ENCODE results near the gene ATL3. TPM values are rescaled to one million over a fixed set of nuclear protein-coding genes. Genes with fewer than 3 reads are reported as not detected.

Gene ATL3
- total and polyA plus RNA-seq, 2 of the 13 experiments (the other 11 are each of a cell fraction or from before 2014, with no cell fraction given), result not detected

DNA sequence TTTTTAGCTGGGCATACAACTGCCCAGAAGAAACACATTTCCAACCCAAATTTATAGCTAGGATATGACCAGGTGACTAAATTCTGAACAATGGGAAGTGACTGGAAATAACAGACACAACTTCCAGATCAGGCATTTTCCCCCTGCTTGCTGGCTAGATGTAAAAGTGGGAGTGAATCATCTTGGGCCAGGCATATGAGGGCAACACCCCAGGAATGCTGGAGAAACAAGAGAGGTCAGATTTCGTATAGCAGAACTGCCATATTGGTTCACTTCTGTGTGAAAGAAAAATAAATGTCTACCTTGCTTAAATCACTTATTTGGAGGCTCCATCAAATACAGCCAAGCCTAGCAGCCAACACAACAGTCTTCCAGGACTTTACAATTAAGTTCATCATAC lies 7.4 kb downstream of the ATL3 start:
- no peak for DNase-seq (ENCODE audit: low spot score)
- Histone ChIP-seq H2AFZ (ENCODE audit: low read length) (no peak overlapping the region), H3K9me3 (ENCODE audit: low read length) (no peaks in the 10 kb centered on the region), H3K9ac (ENCODE audit: insufficient read depth, low read depth, low read length) (no peak overlapping the region), H3K4me2 (ENCODE audit: low read depth, low read length) (no peak overlapping the region), H3K36me3 (replicated peaks in 1 of 2; ENCODE audit: control insufficient read depth in 1 of 2, insufficient read depth in 2 of 2, low read length in 2 of 2) (no peaks in the 10 kb centered on the region), H3K79me2 (ENCODE audit: insufficient read depth, low read length) (no peaks in the 10 kb centered on the region), H4K20me1 (ENCODE audit: insufficient read depth, low read length) (no peaks in the 10 kb centered on the region), H3K27me3 (ENCODE audit: control insufficient read depth in 1 of 2, insufficient read depth in 2 of 2, low read length in 2 of 2) (no peaks in the 10 kb centered on the region; a peak in 1 of 5 replicates), H3K4me3 (replicated peaks in 1 of 3; ENCODE audit: insufficient read depth in 1 of 3, low read depth in 2 of 3, low read length in 3 of 3) (no peak overlapping the region), H3K27ac (ENCODE audit: extremely low read length, insufficient read depth, low read length) (no peak overlapping the region), H3K4me1 (ENCODE audit: insufficient read depth, low read length) (no peaks in the 10 kb centered on the region)
- in situ Hi-C loops (cut with HindIII; ENCODE audit: extremely low pct_ligation_motif_present, low pct_unique_long_range_greater_than_20kb) (no loop called here), intact Hi-C loops (cut with micrococcal nuclease; ENCODE audit: unreplicated experiment) (no loop called here)
- BruUV-seq (replicated peaks), result no TSS peak
- 0% methylated on average over 1 of the region's 1 CpG for WGBS (ENCODE audit: low lambda C conversion rate)
- POLR2A ChIA-PET, result no interaction called here
- no peak for ATAC-seq
- FAIRE-seq, result no peak
- TF ChIP-seq, protein P1, sequence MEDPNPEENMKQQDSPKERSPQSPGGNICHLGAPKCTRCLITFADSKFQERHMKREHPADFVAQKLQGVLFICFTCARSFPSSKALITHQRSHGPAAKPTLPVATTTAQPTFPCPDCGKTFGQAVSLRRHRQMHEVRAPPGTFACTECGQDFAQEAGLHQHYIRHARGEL (CRISPR knock-in tag; IDR thresholded peaks at IDR 0.05), result no peak
- TF ChIP-seq ZNF616 (CRISPR knock-in tag; IDR thresholded peaks at IDR 0.05; ENCODE audit: low read depth) (no peak), ZNF274 (CRISPR knock-in tag; IDR thresholded peaks at IDR 0.05) (no peak), RXRA (CRISPR knock-in tag; IDR thresholded peaks at IDR 0.05) (no peak), NFIB (CRISPR knock-in tag; IDR thresholded peaks at IDR 0.05; ENCODE audit: borderline replicate concordance) (no peak), POLR2G (IDR thresholded peaks at IDR 0.05; ENCODE audit: low read depth, low read length) (no peak), ATF1 (CRISPR knock-in tag; IDR thresholded peaks at IDR 0.05) (no peak), ZNF709 (CRISPR knock-in tag; IDR thresholded peaks at IDR 0.05) (no peak), ZNF225 (CRISPR knock-in tag; IDR thresholded peaks at IDR 0.05) (no peak), SATB2 (CRISPR knock-in tag; IDR thresholded peaks at IDR 0.05) (no peak), ZFP62 (CRISPR knock-in tag; IDR thresholded peaks at IDR 0.05) (no peak), AGO2 (optimal IDR thresholded peaks at IDR 0.05; ENCODE audit: low read depth, low read length) (no peak), PRMT3 (CRISPR knock-in tag; IDR thresholded peaks at IDR 0.05; ENCODE audit: borderline replicate concordance, low read depth) (no peak)
- CTCF ChIA-PET (ENCODE audit: low intra/inter-chr PET ratio, low total read pairs), result no interaction called here

Measured in HepG2 (cell line).